ENCODE data around the gene COL8A1.

The COL8A1 gene

DNA sequence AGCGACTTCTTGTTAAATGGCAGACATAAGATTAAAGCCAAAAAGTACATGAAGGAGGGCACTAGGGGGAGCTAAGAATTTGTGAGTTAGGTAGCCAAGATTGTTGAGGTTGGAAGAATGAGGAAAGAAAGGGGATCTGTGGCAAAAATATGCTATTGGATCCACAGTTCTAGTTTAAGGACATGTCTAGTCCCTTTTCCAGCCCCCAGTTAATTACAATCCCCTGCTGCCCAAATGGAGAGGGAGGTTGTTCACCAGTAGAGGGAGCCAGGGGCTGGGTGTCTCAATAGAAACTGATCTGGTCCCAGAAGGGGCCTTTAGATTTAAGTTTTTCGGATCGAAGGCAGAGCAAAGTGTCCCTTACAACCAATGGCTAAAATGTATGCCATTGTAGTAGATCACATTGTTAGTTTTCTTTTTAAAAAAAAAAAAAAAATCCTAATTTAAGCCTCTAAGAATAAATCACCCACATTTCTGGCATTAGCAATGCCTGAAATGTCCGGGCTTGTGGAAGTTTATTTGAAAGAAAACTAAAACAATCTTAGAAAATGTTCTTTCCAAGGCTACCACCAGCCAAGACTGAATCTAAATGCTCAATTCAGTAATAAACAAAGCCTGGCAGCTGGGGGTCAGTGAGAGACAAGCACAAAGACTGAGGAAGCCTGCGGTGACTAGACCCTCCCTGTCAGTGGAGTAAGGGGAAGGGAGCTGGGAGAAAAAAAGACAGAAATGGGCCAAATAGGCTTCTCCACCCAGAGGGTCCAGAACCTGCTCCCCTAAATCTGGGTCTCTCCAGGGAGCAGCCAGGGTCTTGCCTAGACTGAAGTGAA lies 7.1 kb downstream of the COL8A1 start:
- no peak for DNase-seq (ENCODE audit: low spot score)
- Mint-ChIP-seq H3K27me3 (ENCODE audit: low read depth) (peaks cover 35% of the 10 kb centered on the region), H3K9me3 (no peaks in the 10 kb centered on the region), H3K4me1 (ENCODE audit: low read depth) (no peaks in the 10 kb centered on the region), H3K4me3 (no peak overlapping the region), H3K36me3 (ENCODE audit: low read depth) (no peaks in the 10 kb centered on the region), H3K27ac (no peak overlapping the region)

DNA sequence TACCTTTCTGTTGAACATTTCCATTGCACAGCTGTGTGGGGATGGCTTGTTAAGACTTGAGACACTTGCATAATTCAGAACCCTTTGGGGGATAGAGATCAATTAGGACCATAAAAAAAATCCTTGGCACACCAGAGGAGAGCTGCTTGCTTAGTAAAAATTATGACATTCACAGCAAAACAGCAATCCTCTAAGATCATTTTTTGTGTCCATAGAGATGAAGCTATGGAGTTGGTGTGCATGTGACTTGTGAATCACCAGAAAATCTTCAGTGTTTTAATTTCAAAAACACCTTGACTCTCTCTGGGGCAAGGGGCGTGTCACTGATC lies 7.7 kb downstream of the COL8A1 start:
- no peaks in the 10 kb centered on the region for H3K36me3 Mint-ChIP-seq (ENCODE audit: low read depth)
- H3K4me1 Mint-ChIP-seq (ENCODE audit: low read depth) = no peaks in the 10 kb centered on the region
- no peaks in the 10 kb centered on the region for H3K9me3 Mint-ChIP-seq
- no peak overlapping the region for H3K27ac Mint-ChIP-seq
- DNase-seq (ENCODE audit: low spot score) = no peak
- no peak overlapping the region for H3K4me3 Mint-ChIP-seq
- peaks cover 30% of the 10 kb centered on the region for H3K27me3 Mint-ChIP-seq (ENCODE audit: low read depth)

DNA sequence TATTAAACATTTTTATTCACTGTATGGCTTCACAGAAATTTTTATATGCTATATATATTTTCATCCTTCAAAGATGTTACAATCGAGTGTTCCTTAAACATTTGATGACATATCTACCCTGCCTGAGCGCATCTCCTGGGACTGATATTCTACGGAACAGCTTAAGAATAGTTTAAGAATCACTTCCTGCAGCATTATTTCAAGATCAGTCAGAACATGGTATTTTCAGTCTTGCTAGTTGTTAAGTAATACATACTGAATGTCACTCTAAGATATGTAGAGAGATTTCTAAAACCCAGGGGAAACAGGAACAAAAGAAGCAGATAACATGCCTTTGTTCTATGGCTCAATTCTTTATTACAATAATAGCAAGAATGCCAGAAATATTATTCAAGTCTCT lies 8.7 kb downstream of the COL8A1 start:
- no peak for DNase-seq (ENCODE audit: low spot score)
- Mint-ChIP-seq H3K27ac (no peak overlapping the region), H3K4me3 (no peak overlapping the region), H3K4me1 (ENCODE audit: low read depth) (no peaks in the 10 kb centered on the region), H3K36me3 (ENCODE audit: low read depth) (no peaks in the 10 kb centered on the region), H3K27me3 (ENCODE audit: low read depth) (peaks cover 21% of the 10 kb centered on the region), H3K9me3 (no peaks in the 10 kb centered on the region)

DNA sequence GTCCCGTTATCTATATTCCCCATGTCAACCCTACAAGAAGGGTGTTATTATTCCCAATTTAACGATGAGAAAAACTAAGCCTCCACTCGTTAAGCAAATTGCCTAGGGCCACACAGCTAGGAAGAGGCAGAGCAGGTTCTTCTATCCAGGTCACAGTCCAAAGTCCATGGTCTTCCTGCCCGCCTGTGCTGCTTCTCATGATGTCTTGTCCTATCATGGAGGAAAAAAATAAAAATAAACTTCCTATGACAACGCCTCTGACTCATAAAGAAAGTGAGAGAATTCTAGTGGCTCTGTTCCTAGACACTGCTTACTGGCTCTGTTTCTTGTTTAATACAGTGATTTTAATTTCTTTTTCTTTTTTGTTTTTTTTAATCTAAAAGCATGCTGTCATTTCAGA lies 9.7 kb downstream of the COL8A1 start:
- no peak for DNase-seq (ENCODE audit: low spot score)
- Mint-ChIP-seq H3K27me3 (ENCODE audit: low read depth) (peaks cover 19% of the 10 kb centered on the region), H3K27ac (no peak overlapping the region), H3K4me3 (no peak overlapping the region), H3K9me3 (no peaks in the 10 kb centered on the region), H3K36me3 (ENCODE audit: low read depth) (no peaks in the 10 kb centered on the region), H3K4me1 (ENCODE audit: low read depth) (no peaks in the 10 kb centered on the region)

DNA sequence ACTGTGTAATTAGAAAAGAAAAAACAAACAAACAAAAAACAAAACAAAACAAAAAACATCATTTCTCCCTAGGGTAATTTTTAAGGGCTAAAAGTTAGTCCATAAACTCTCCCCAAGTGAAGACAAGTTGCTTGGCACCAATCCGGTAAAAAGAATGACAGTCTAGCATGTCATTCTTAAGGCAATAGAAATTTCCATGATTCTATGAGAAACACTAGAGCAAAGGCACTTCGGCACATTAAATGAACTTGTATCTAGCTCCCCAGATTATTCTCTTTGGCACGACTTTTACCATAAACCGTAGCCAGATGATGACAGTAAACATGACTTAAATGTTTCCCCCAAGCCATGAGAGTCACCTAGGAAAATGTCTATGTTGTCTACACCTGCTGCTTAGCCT lies 10.1 kb downstream of the COL8A1 start:
- Mint-ChIP-seq H3K9me3 (no peaks in the 10 kb centered on the region), H3K4me3 (no peak overlapping the region), H3K27me3 (ENCODE audit: low read depth) (peaks cover 17% of the 10 kb centered on the region), H3K27ac (no peak overlapping the region), H3K4me1 (ENCODE audit: low read depth) (no peaks in the 10 kb centered on the region), H3K36me3 (ENCODE audit: low read depth) (no peaks in the 10 kb centered on the region)
- DNase-seq (ENCODE audit: low spot score) = no peak

DNA sequence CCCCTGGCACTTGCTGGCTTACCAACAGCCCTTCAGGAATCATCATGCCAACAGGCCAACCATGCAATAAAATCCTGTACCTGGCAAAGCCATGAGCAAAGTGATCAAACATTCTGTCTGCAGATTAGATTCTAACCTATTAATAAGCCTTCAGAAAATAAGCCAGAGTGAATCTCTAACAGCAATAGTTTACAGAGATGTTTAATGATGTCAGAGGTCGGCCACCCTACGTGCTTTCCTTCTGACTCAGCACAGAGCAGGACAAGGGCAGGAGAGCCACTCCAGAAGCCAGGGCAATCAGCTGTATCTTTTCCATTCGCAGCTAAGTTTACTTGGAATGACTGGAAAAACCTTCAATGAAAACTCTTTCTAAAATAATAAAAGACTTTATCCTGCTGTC lies 13.1 kb downstream of the COL8A1 start:
- Mint-ChIP-seq H3K36me3 (ENCODE audit: low read depth) (no peaks in the 10 kb centered on the region), H3K27ac (no peak overlapping the region), H3K27me3 (ENCODE audit: low read depth) (peaks cover 9% of the 10 kb centered on the region), H3K4me1 (ENCODE audit: low read depth) (no peaks in the 10 kb centered on the region), H3K4me3 (no peak overlapping the region), H3K9me3 (no peaks in the 10 kb centered on the region)
- DNase-seq (ENCODE audit: low spot score) = no peak

DNA sequence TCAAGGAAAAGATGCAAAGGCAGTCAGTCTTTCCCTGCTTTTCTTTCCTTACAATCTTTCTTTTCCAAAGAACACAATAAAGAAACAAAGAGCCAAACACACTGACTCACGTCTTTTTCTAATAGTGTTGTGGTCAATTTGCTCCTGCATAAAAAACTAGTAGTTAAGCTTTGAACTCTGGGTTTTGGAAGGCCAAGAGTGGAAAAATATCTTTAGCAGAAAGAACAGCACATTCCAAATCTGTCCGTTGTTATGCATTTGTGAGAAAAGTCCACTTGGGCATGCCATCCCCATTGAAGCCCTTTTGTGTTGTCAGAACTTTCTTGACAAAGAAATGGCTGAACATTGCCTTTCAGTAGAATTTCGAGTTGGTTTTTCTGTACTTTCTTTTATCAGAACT lies 18.2 kb downstream of the COL8A1 start:
- Mint-ChIP-seq H3K27ac (no peak overlapping the region), H3K4me1 (ENCODE audit: low read depth) (no peaks in the 10 kb centered on the region), H3K36me3 (ENCODE audit: low read depth) (no peaks in the 10 kb centered on the region), H3K27me3 (ENCODE audit: low read depth) (no peaks in the 10 kb centered on the region), H3K4me3 (no peak overlapping the region), H3K9me3 (no peaks in the 10 kb centered on the region)
- no peak for DNase-seq (ENCODE audit: low spot score)

DNA sequence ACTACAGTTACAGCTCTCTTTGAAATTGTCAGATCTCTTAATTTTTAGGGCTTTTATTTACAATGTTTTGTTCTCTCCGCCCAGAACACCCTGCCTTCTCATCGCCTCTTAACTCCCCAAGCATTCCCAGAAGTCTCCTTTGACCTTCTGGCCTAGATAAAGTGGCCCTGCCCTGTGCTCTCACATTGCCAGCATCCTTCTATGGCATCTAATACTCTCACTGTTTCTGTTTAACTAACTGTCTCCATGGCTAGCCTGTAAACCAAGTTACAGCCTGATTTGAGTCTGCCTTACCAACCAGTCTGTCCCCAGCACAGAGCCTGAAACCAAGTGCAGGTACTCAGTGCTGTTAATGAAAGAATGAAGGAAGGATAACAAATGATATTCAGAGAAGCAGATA lies 19.9 kb downstream of the COL8A1 start:
- Mint-ChIP-seq H3K4me3 (no peak overlapping the region), H3K27ac (no peak overlapping the region), H3K9me3 (no peaks in the 10 kb centered on the region), H3K27me3 (ENCODE audit: low read depth) (no peaks in the 10 kb centered on the region), H3K36me3 (ENCODE audit: low read depth) (no peaks in the 10 kb centered on the region), H3K4me1 (ENCODE audit: low read depth) (no peaks in the 10 kb centered on the region)
- no peak for DNase-seq (ENCODE audit: low spot score)

DNA sequence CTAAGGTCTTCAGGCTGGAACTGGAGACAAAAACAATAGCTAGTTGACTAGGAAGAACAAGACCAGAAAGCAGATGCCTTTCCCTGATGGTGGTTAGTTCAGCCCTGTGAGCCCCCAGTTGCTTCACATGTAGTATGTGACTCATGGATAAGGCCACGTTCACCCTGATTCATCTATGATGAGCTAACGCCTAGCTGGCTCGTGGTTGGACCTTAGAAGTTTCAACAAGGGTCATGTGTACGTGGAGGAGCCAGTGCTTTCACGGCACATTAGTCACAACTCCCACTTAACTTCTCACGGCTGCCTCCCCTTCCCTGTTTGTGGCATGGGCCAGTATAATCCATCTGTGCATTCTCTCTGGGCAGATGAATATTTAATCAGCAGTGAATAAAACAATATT lies 20.6 kb downstream of the COL8A1 start:
- no peak overlapping the region for H3K4me3 Mint-ChIP-seq
- no peaks in the 10 kb centered on the region for H3K36me3 Mint-ChIP-seq (ENCODE audit: low read depth)
- H3K27ac Mint-ChIP-seq = no peak overlapping the region
- no peaks in the 10 kb centered on the region for H3K27me3 Mint-ChIP-seq (ENCODE audit: low read depth)
- DNase-seq (ENCODE audit: low spot score) = peak; percentile 28
- H3K4me1 Mint-ChIP-seq (ENCODE audit: low read depth) = no peaks in the 10 kb centered on the region
- H3K9me3 Mint-ChIP-seq = no peaks in the 10 kb centered on the region

DNA sequence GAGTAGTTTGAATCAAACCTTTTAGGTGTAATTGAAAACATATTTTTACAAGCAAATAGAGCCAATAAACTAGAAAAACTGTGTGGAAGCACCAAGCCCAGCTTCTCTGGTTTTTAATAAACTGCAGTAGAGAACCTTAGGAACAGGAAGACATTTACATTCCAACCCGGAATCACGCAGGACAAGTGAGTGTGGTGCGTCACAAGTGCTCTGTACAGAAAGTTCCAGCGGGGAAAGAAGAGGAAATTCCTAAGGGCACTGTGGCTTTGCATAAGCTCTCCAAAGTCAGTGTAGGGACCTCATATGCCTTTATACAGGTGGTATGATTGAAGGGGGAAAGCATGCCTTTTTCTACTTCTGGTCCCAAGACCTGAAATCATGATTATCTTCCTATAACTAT lies 21.6 kb downstream of the COL8A1 start:
- H3K27ac Mint-ChIP-seq = no peak overlapping the region
- H3K4me3 Mint-ChIP-seq = no peak overlapping the region
- H3K4me1 Mint-ChIP-seq (ENCODE audit: low read depth) = no peaks in the 10 kb centered on the region
- DNase-seq (ENCODE audit: low spot score) = no peak
- no peaks in the 10 kb centered on the region for H3K36me3 Mint-ChIP-seq (ENCODE audit: low read depth)
- no peaks in the 10 kb centered on the region for H3K9me3 Mint-ChIP-seq
- H3K27me3 Mint-ChIP-seq (ENCODE audit: low read depth) = no peaks in the 10 kb centered on the region

DNA sequence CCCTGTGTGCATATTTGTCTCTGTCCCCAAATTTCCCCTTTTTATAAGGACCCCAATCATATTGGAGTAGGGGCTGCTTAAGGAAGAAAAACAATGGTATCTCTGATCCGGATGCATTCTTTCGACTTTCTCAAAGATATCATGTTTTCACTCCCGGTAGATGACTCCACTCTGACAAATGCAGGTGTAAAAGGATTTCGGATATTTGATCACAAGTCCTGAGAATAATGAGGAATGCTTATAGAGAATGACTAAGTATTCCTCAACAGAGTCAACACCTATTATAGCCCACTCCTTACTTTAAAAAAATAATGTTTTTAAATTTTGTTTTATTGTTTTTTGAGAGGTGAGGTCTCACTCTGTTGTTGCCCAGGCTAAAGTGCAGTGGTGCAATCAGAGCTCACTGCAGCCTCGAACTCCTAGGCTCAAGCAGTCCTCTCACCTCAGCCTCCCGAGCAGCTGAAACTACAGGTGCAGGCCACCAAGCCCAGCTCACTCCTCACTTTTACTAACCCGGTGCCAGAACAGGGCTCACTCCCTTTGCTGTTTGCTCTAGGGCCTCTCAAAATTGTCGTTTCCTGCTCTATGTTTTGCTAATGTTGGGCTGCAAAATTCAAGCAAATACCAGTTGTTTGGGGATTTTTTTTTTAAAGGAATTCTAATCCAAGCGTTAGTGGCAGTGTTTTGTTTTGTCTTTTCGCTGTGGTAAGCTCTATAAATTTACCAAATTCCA lies 24.6 kb downstream of the COL8A1 start:
- Mint-ChIP-seq H3K36me3 (ENCODE audit: low read depth) (no peaks in the 10 kb centered on the region), H3K4me1 (ENCODE audit: low read depth) (no peaks in the 10 kb centered on the region), H3K27me3 (ENCODE audit: low read depth) (peaks cover 2% of the 10 kb centered on the region), H3K9me3 (no peaks in the 10 kb centered on the region), H3K27ac (no peak overlapping the region), H3K4me3 (no peak overlapping the region)
- DNase-seq (ENCODE audit: low spot score) = no peak

DNA sequence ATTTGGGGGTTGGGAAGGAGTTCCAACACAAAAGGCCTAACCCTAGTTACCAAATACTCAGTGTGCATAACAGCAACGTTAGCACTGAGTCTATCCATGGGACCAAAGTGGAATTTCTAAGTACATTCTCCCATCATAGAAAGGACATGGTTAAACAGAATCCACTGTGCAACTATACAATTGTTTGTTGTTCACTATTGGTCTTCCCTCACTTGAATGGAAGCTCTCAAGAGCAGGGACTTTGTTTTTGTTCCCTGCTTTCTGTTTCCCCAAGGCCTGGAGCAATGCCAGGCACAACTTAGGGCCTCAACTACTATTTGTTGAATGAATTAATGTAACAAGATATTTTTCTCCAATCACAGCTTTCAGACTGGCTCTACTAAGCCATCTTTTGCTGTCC lies 25.6 kb downstream of the COL8A1 start:
- Mint-ChIP-seq H3K4me3 (no peak overlapping the region), H3K4me1 (ENCODE audit: low read depth) (no peaks in the 10 kb centered on the region), H3K27me3 (ENCODE audit: low read depth) (peaks cover 2% of the 10 kb centered on the region), H3K27ac (no peak overlapping the region), H3K9me3 (no peaks in the 10 kb centered on the region), H3K36me3 (ENCODE audit: low read depth) (no peaks in the 10 kb centered on the region)
- no peak for DNase-seq (ENCODE audit: low spot score)

DNA sequence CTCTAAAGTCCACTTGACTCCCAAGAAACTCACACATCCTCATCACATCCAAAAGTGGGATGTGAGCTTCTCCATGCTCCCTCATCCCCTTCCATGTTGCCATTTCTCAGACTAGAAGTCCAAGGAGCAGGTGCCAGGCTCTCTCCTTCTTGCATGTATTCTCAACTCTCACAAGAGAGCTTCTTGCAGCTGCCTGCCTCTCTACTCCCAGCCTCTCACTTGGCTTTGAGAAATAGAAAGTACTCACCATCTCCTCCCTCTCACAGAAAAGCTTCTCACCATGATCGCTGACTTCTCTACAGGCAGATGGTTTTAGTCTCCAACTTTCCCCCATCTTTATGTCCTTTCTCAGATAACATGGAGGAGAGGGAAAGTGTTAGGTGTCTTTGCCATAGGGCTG lies 26.6 kb downstream of the COL8A1 start:
- no peak overlapping the region for H3K27ac Mint-ChIP-seq
- no peaks in the 10 kb centered on the region for H3K36me3 Mint-ChIP-seq (ENCODE audit: low read depth)
- no peak overlapping the region for H3K4me3 Mint-ChIP-seq
- H3K4me1 Mint-ChIP-seq (ENCODE audit: low read depth) = no peaks in the 10 kb centered on the region
- no peaks in the 10 kb centered on the region for H3K9me3 Mint-ChIP-seq
- peaks cover 2% of the 10 kb centered on the region for H3K27me3 Mint-ChIP-seq (ENCODE audit: low read depth)
- DNase-seq (ENCODE audit: low spot score) = no peak

DNA sequence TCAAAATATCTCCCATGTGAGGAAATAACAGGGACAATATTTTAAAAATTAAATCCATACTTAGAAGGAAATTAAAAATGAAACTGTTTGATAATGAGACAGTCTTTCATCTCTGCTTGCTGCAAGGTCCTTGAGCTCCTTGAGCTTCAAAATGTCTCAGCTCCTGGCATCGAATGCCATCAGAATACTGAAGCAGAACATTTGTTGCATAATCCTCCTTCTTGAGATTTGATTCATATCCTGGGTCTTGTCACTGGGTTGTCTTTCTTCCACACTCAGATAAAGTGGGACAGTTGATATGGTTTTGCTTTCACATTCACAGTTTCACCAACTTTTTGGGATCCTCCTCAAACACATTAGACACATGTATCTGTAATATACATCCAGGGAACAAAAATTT lies 27.8 kb downstream of the COL8A1 start:
- Mint-ChIP-seq H3K9me3 (no peaks in the 10 kb centered on the region), H3K27me3 (ENCODE audit: low read depth) (peaks cover 2% of the 10 kb centered on the region), H3K27ac (no peak overlapping the region), H3K36me3 (ENCODE audit: low read depth) (no peaks in the 10 kb centered on the region), H3K4me1 (ENCODE audit: low read depth) (no peaks in the 10 kb centered on the region), H3K4me3 (no peak overlapping the region)
- no peak for DNase-seq (ENCODE audit: low spot score)

DNA sequence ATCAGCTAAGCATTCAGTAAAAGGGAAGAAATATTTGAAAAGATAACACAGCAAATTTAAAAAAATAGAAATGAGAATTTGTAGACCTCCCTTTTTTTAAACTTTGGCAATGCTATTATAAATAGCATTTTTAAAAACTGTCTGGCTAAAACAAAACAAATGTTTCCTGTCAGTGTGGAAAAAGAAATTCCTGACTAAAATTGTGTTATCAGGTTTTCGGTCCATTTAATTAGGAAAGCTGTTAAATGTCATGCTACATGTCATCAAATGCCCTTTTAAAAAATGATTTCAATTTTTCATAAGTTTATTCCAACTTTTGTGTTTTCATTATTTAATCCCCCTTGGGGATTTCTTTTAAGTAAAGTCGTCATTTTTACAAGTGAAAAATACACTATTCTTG lies 29.6 kb downstream of the COL8A1 start:
- no peaks in the 10 kb centered on the region for H3K4me1 Mint-ChIP-seq (ENCODE audit: low read depth)

More for the DNA sequence above, 29.6 kb downstream of the COL8A1 start:
- H3K27me3 Mint-ChIP-seq (ENCODE audit: low read depth) = peaks cover 2% of the 10 kb centered on the region
- no peaks in the 10 kb centered on the region for H3K9me3 Mint-ChIP-seq
- DNase-seq (ENCODE audit: low spot score) = no peak
- H3K4me3 Mint-ChIP-seq = no peak overlapping the region
- H3K27ac Mint-ChIP-seq = no peak overlapping the region
- H3K36me3 Mint-ChIP-seq (ENCODE audit: low read depth) = no peaks in the 10 kb centered on the region

All from T-helper 2 cell treated with Interferon-gamma antibody and Interleukin-4, amounts not matched to agents 5 μg/mL and 100 μg/mL, for 36 hours (primary cell).